PC-3 (cell line): ENCODE measurements around the gene RNU5D-1. TPM values are rescaled to one million over a fixed set of nuclear protein-coding genes. Genes with fewer than 3 reads are reported as not detected.

Source experiments
- ATAC-seq: fragments of 200-7000 bp; cut with Tn5 transposase; 2 replicates; pipeline ENCODE4 v1.9.1; 2020; ENCODE audit warnings: mild to moderate bottlenecking, moderate library complexity
- BruUV-seq: library from RNA; stranded (reverse); fragments of 400-500 nt; replicated peaks from 2 replicates; lab custom pipeline; 2021; lab: Mats Ljungman, UMichigan
- CTCF ChIA-PET: fragments of 300-600 bp; sonication (Branson Sonifier 250); formaldehyde crosslinking; loops from one replicate; lab custom pipeline; 2022; ENCODE audit warnings: antibody characterized with exemption; lab: Charles Lee
- POLR2A ChIA-PET: fragments of 300-600 bp; sonication (Branson Sonifier 250); formaldehyde crosslinking; loops from one replicate; lab custom pipeline; 2022; ENCODE audit warnings: antibody characterized with exemption; ENCODE audit not compliant: unreplicated experiment; lab: Charles Lee
- DNase-seq: peaks from one replicate; pipeline ENCODE4 v3.0.0-alpha.2; 2015
- H2AFZ ChIP-seq: fragments of 300-600 bp; sonication (generic); 2 replicates; pipeline ENCODE4 v1.6.0; 2016; ENCODE audit warnings: antibody characterized with exemption, low read length
- H3F3A ChIP-seq: fragments of 300-600 bp; sonication (generic); one replicate; pipeline ENCODE4 v1.6.0; 2017; ENCODE audit warnings: antibody characterized with exemption, low read length, control low read depth, mild to moderate bottlenecking; ENCODE audit not compliant: unreplicated experiment
- H3K27ac ChIP-seq: fragments of 300-600 bp; sonication (generic); 2 replicates; pipeline ENCODE4 v1.5.1; 2016; ENCODE audit warnings: mild to moderate bottlenecking, low read length
- H3K27me3 ChIP-seq: fragments of 300-600 bp; sonication (generic); 2 replicates; pipeline ENCODE4 v1.6.1; 2016; ENCODE audit warnings: low read length, mixed read lengths
- H3K36me3 ChIP-seq: fragments of 300-600 bp; sonication (generic); 2 replicates; pipeline ENCODE4 v1.6.1; 2016; ENCODE audit warnings: low read depth, mixed run types, low read length, mixed read lengths
- H3K4me1 ChIP-seq: fragments of 300-600 bp; sonication (generic); 2 replicates; pipeline ENCODE4 v1.5.1; 2016; ENCODE audit warnings: low read length; ENCODE audit not compliant: insufficient read depth
- H3K4me2 ChIP-seq: fragments of 300-600 bp; sonication (generic); 2 replicates; pipeline ENCODE4 v1.6.0; 2016; ENCODE audit warnings: low read length
- H3K4me3 ChIP-seq: fragments of 300-600 bp; sonication (generic); 2 replicates; pipeline ENCODE4 v1.5.1; 2016; ENCODE audit warnings: mild to moderate bottlenecking, low read length, mixed read lengths
- H3K79me2 ChIP-seq: fragments of 300-600 bp; sonication (generic); 2 replicates; pipeline ENCODE4 v1.6.1; 2017; ENCODE audit warnings: low read length, mixed read lengths
- H3K9ac ChIP-seq: fragments of 300-600 bp; sonication (generic); 2 replicates; pipeline ENCODE4 v1.6.0; 2016; ENCODE audit warnings: mild to moderate bottlenecking, low read length
- H3K9me2 ChIP-seq: fragments of 300-600 bp; sonication (generic); replicated peaks from 2 replicates; pipeline ENCODE4 v1.6.1; 2016; ENCODE audit warnings: mixed run types, low read length, mixed read lengths
- H3K9me3 ChIP-seq: fragments of 300-600 bp; sonication (generic); 2 replicates; pipeline ENCODE4 v1.6.1; 2016; ENCODE audit warnings: low read length, mixed read lengths
- H4K20me1 ChIP-seq: fragments of 300-600 bp; sonication (generic); 2 replicates; pipeline ENCODE4 v1.6.1; 2016; ENCODE audit warnings: low read length, mixed read lengths
- EZH2 ChIP-seq: fragments of 300-600 bp; sonication (generic); IDR thresholded peaks from one replicate; pipeline ENCODE4 v1.6.1; 2017; ENCODE audit warnings: antibody characterized with exemption, mild to moderate bottlenecking, low read length; ENCODE audit not compliant: unreplicated experiment
- EZH2phosphoT487 ChIP-seq: fragments of 300-600 bp; sonication (generic); IDR thresholded peaks from 2 replicates; pipeline ENCODE4 v1.6.1; 2018; ENCODE audit warnings: mild to moderate bottlenecking, antibody characterized with exemption, low read length, borderline replicate concordance
- intact Hi-C: fragments of 100-400 bp; cut with micrococcal nuclease; formaldehyde crosslinking; loops from 2 replicates; pipeline ENCODE4 v1.9.0; 2023
- total RNA-seq: library from RNA; depleted of rRNA; stranded (reverse); fragments of >200 nt; gene quantifications from 2 replicates; pipeline ENCODE4 v1.2.3, GENCODE V29; 2014
- TF ChIP-seq, protein P1 (sequence below): fragments of 300-600 bp; sonication (generic); conservative IDR thresholded peaks from 2 replicates; pipeline ENCODE4 v1.5.1; 2017; ENCODE audit warnings: antibody characterized with exemption, low read depth, mild to moderate bottlenecking, low read length

The RNU5D-1 gene
- total RNA-seq, 1 experiment from 2014 or later = not detected

DNA sequence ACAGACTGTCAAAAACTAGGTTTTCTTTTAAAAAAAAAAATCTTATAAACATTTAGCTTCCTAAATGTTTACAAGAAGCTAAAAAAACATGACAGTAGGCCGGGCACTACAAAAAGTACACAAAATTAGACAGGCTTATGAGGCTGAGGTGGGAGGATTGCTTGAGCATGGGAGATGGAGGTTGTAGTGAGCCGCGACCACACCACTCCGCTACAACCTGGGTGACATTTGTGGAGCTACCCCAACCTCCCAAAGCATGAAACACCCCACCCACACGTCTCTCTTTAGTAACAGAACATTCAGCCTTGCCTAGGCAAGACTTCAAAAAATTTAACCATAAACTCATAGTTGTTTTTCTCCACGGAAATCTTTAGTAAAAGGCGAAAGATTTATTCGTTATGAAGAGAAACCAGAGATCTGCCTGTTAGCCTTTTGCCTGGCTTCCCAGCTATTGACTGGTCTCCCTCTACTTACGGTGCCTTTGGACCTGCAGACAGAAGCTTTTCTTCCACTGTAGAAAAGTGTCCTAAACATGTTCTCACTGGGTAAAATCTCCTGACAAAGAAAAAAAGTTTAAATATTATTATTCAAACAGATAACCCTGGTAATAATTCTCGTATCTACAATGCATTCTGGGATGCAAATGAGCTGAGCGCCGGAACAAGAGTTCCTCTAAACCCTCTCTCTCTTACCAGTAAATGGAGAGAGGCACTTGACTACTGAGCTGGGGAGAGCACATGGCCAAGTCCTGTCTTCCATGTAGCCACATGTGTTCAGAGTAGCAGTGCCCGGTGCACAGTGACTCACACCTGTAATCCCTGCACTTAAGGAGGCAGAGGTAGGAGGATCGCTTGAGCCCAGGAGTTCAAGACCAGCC lies 9.2 kb downstream of the RNU5D-1 start:
- Histone ChIP-seq H2AFZ (no peak overlapping the region), H3K9ac (peak overlapping the region; percentile 44), H3F3A (peaks cover 3% of the 10 kb centered on the region), H3K36me3 (no peaks in the 10 kb centered on the region), H3K4me1 (peaks cover 3% of the 10 kb centered on the region), H3K27me3 (no peaks in the 10 kb centered on the region), H3K4me3 (no peak overlapping the region), H3K79me2 (no peaks in the 10 kb centered on the region), H3K4me2 (no peak overlapping the region), H3K9me3 (no peaks in the 10 kb centered on the region), H3K9me2 (no peaks in the 10 kb centered on the region), H4K20me1 (no peaks in the 10 kb centered on the region), H3K27ac (peak overlapping the region; percentile 70)
- intact Hi-C loops = no loop called here
- ChIA-PET POLR2A (interaction anchor here (0.5 to 1.6 kb wide), 7 partner anchors 8 to 951 kb away, joined by 3 to 16 read pairs (median 3); partner anchors contain the start of genes ARMH1 and TMEM53), CTCF (interaction anchor here (0.6 kb wide), 1 partner anchor 9 kb away, joined by 4 read pairs; the partner anchor contains the start of gene RNU5D-1)
- ATAC-seq (peak; percentile 93), DNase-seq (peak; percentile 86)
- BruUV-seq = TSS peak; percentile 100
- TF ChIP-seq, protein P1, sequence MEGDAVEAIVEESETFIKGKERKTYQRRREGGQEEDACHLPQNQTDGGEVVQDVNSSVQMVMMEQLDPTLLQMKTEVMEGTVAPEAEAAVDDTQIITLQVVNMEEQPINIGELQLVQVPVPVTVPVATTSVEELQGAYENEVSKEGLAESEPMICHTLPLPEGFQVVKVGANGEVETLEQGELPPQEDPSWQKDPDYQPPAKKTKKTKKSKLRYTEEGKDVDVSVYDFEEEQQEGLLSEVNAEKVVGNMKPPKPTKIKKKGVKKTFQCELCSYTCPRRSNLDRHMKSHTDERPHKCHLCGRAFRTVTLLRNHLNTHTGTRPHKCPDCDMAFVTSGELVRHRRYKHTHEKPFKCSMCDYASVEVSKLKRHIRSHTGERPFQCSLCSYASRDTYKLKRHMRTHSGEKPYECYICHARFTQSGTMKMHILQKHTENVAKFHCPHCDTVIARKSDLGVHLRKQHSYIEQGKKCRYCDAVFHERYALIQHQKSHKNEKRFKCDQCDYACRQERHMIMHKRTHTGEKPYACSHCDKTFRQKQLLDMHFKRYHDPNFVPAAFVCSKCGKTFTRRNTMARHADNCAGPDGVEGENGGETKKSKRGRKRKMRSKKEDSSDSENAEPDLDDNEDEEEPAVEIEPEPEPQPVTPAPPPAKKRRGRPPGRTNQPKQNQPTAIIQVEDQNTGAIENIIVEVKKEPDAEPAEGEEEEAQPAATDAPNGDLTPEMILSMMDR = no peak
- TF ChIP-seq EZH2phosphoT487 = no peak
- no peak for TF ChIP-seq EZH2

DNA sequence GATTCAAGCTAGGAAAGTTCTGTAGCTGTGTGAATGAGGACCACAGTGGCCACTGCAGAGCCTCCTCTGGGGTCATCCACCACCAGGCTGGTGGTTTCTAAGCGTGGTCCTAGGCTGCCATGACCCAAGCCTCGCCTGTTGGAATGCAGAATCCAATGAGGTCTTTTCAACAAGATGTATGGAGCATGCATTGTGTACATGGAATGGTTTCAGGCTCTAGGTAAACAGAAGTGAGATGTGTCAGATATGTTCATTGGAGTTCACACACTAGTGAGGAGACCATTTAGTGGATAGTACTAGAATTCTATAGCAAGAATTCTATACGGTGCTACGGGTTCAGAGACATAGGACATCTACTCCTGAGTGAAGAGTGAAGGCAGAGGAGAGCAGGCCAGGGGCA lies 10.7 kb downstream of the RNU5D-1 start:
- no peak for DNase-seq
- ChIA-PET CTCF (no interaction called here), POLR2A (no interaction called here)
- Histone ChIP-seq H3K9ac (no peak overlapping the region), H3K4me3 (no peak overlapping the region), H3K4me1 (no peaks in the 10 kb centered on the region), H3F3A (peaks cover 3% of the 10 kb centered on the region), H2AFZ (no peak overlapping the region), H3K79me2 (no peaks in the 10 kb centered on the region), H3K4me2 (no peak overlapping the region), H3K9me2 (no peaks in the 10 kb centered on the region), H3K27me3 (no peaks in the 10 kb centered on the region), H4K20me1 (no peaks in the 10 kb centered on the region), H3K36me3 (no peaks in the 10 kb centered on the region), H3K27ac (no peak overlapping the region), H3K9me3 (no peaks in the 10 kb centered on the region)
- ATAC-seq = no peak
- BruUV-seq = no TSS peak
- TF ChIP-seq EZH2 (no peak), EZH2phosphoT487 (no peak)
- TF ChIP-seq, protein P1 = no peak
- intact Hi-C loops = no loop called here

DNA sequence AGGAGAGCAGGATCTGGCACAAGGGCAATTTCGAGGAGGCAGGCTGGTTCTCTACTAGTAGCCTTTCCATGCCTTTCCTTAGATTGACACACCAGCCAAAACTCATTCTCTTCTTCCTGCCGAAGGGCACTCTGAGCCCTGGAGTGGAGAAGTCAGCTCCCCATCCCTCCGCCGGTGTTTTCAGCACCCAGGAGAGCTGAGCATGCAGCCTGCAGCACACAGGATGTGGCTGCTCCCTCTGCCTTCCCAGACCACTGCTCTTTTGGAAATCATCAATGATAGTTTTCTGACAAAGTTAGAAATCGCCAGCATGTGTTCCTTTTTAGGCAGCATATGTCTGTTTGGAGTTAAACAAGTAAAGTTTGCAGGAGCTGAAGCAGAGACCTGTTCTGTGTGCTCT lies 11.7 kb downstream of the RNU5D-1 start:
- Histone ChIP-seq H3K4me1 (no peaks in the 10 kb centered on the region), H4K20me1 (no peaks in the 10 kb centered on the region), H3K9ac (no peak overlapping the region), H2AFZ (no peak overlapping the region), H3K36me3 (no peaks in the 10 kb centered on the region), H3K4me3 (no peak overlapping the region), H3K79me2 (no peaks in the 10 kb centered on the region), H3K4me2 (no peak overlapping the region), H3K9me3 (no peaks in the 10 kb centered on the region), H3K9me2 (no peaks in the 10 kb centered on the region), H3K27ac (no peak overlapping the region), H3K27me3 (no peaks in the 10 kb centered on the region), H3F3A (peaks cover 3% of the 10 kb centered on the region)
- TF ChIP-seq EZH2 (no peak), EZH2phosphoT487 (no peak)
- TF ChIP-seq, protein P1 = no peak
- no peak for DNase-seq
- intact Hi-C loops = no loop called here
- ChIA-PET POLR2A (interaction anchor here (0.6 kb wide), 1 partner anchor 11 kb away, joined by 7 read pairs; no protein-coding TSS in a partner anchor), CTCF (no interaction called here)
- ATAC-seq = no peak
- BruUV-seq = no TSS peak
